Hematopoietic multipotent progenitor cell treated with erythropoietin and hydrocortisone succinate and interleukin-3 and kit ligand, for 4 days (in vitro differentiated cells): ENCODE data around the gene PYGM.

ENCODE experiments used
- DNase-seq: peaks from one replicate; pipeline ENCODE4 v3.0.0-alpha.2; 2015

Gene PYGM

GRCh38 chr11:64766881-64767280, 7.1 kb upstream of the PYGM start:
- no peak for DNase-seq

DNA sequence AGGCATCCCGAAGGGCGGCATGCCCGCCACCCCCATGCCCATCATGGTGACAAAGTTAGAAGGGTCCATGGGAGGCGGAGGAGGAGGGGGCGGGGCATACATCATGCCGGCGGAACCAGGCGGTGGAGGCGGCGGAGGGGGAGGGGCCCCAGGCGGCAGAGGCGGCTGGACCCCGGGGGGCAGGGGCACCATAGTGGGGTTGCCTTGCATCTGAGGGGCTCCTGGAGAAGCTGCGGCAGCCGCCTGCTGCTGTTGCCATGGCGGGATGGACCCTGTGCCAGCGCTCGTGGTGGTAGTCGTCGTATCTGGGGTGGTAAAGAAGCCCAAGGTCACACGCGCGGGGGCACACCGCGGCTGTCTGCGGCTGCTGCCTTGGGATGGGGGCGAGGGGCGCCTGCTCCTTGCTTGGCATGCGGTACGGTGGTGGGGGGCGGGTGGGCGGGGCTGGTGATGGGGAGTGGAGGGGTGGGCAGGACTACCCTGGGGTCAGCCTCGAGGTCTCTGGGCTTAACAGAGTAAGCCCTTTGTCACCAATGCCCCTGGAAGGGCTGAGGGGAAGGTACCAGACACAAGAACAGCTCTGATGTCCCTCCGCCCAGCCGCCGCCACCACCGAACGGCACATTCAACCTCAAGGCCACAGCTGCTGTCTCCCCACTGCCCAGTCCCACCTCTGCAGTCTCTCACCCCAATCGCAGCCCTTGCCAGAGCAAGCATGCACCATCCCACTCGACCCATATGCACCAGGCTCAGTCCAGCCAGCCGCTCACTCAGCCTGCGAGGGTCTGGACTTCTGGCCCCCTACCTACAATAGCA, 6.3 kb upstream of the PYGM start:
- no peak for DNase-seq

DNA sequence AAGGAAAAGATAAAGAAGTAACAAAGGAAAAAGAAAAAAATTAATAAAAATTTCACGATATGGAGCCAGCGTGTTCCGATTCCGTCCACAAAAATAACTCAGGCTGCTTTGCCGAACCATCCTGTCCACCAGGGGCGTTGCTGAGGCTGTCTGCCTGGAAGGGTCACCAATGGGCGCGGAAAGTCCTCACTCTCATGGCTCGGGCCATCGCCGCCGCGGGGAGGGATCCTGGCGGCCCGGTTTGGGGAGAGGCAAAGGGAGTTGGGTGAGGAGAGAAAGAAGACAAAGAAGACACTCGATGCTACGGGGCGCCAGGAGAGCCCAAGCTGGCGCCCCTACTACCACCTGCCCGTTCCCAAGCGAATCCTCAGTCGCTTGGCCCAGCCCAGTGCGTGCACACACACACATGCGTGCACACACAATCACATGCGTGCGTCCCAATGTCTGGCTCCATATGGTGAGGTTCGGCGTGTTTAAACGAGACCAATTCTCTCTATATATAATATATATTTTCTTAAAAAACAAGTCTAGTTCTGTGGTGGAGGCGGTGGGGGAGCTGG, 5.6 kb upstream of the PYGM start:
- no peak for DNase-seq

- DNase-seq: no peak
Measured at GRCh38 chr11:64764753-64765152, 5.0 kb upstream of the PYGM start.

- DNase-seq: peak; percentile 69
Measured at GRCh38 chr11:64764040-64764611, 4.4 kb upstream of the PYGM start.

DNA sequence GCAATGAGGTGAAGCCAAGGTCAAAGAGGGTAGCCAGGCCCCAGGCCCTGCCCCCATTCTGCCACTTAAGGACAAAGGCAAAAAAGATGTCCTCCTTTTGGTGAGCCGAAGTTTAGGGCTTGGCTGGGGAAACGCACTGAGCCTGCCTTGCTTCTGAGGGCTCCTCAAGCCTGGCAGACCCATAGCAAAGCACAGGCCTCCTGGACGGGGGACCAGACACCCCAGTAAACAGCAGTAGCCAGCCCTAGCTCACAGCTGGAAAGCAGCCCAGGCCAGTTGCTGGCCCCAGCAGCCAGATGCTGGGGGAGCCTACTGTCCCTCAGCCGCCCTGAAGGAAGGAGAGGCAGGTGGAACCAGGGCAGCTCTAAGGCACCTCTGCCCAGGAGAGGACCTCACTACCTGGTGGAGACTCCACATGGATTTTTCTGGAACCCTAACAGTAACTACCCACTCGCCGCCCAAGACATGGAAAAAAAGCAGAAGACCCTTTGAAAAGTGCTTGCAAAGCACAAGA, 3.8 kb upstream of the PYGM start:
- no peak for DNase-seq

GRCh38 chr11:64762674-64763525, 3.1 kb upstream of the PYGM start:
- DNase-seq: no peak

DNA sequence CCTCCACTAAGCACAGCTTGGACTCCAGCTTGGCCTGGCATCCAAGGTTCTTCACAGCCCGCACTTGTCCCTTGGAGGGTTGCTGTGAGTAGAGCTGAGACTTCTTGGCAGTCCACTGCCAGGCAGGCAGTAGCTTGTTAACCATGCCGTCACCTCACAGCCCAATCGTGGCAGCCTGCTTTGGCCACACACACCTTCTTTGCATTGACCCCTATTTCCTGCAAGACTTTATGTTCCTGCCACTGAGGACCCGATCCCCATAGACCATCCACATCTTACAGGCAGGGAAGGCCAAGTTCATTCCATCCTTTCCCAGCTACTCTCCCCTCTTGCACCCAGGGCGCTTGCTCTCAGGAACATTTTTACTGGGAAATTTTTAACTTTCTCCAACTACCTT, 2.5 kb upstream of the PYGM start:
- no peak for DNase-seq

GRCh38 chr11:64760759-64761420, 1.1 kb upstream of the PYGM start:
- no peak for DNase-seq

GRCh38 chr11:64759131-64759721, 548 bp downstream of the PYGM start:
- DNase-seq: no peak

GRCh38 chr11:64758330-64759079, 1.3 kb downstream of the PYGM start:
- DNase-seq: no peak

GRCh38 chr11:64757549-64758329, 2.0 kb downstream of the PYGM start:
- no peak for DNase-seq

DNA sequence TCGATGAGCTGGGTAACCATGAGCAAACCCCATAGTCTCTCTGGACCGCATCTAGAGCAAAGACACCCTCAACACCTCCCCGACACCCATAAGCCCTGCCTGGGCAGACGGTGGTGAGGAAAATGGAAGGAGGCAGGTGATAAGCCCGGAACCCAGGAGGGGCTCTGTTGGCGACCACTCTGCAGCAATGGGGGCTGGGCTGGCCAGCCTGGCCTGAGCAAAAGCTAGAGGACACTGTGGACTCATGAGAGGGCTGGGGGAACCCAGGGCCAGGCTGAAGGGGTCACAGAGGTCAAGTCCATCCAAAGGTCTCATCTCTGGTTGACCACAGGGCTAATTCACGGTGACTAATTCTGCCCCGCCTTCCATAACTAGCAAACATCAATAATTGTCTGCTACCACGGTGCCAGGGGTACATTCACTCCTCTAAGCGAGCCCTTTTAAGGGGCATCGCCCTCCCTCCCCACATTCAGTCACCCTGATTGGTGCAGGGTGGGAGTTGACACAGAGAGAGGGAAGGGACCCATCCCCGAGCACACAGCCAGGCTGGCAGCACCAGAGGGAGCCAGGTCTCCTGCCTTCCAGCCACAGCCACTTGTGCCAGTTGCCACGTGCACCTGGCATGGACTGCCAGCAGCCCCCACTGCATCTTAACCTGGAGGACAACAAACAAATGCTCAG, 4.0 kb downstream of the PYGM start:
- DNase-seq: no peak

DNA sequence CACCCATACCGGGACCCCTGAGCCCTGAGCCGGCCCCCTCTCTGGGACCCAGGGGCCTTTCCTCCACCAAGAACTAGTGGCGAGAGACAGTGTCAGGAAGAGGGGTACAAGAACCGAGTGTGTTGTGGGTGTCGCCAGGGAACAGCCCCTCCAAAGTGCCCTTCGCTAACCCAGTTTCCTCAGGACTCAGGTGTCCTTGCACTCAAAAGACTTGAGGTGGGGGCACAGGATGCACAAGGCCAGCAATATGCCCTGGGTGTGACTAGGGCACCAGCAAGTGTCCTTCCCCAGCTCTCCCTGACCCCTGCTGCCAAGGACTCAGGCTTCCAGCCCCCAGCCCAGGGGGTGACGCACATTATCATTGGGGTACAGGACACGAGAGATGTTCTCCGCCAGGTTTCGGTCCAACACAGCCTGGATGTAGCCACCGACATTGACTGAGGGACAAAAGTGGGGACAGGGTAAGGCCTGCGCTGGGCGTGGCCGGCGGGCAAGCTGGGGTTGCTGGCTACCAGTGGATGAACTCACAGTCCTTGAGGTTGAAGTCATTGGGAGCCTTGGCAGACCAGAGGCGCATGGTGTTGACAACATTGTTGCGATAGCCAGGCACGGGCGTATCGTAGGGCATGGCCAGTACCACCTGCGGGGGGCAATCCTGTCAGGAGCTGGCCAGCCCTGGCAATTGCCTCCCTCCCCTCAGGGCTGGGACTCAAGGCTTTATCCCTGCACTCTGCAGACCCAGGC, 4.7 kb downstream of the PYGM start:
- DNase-seq: no peak

DNA sequence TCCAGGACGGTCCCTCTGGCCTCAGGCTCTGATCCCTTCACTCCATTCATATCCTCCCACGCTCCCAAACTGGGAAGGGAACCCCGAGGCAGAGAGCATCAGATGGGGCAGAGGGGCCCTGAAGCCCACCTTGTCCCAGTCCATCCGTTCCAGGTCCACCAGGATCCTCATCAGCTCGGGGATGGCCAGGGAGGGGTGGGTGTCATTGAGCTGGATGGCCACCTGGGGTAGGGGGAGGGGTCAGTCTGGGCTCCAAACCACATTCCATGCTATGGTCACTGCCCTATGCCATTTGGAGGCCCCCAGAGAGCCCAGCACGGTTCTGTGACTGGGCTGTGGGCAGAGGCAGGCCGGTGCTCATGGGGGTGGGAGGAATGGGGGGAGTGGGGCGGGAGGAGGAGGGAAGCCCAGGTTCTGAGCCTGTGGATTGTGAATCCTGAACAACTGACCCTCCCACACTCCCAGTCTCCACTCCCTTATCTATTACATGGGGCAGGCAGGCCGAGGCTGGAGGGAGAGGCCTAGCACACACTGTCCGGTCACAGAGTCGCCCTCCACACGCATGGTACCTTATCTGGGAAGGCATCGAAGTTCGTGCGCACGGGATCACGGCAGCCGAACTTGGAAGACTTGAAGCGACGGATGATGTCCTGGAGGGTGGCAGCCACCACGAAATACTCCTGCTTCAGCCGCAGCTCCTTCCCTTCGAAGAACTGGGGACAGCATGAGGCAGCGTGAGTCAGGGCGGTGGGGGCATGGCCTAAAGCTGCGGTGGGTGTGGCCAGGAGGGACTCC, 5.5 kb downstream of the PYGM start:
- DNase-seq: no peak

GRCh38 chr11:64753380-64754123, 6.2 kb downstream of the PYGM start:
- DNase-seq: peak; percentile 35

GRCh38 chr11:64753019-64753379, 6.8 kb downstream of the PYGM start:
- no peak for DNase-seq
